GM21381 (cell line): Measurements from ENCODE around the gene KRTAP20-2.

ENCODE experiments used
- ATAC-seq: cut with Tn5 transposase; IDR thresholded peaks from one replicate; pipeline ENCODE4 v1.9.1; 2021; ENCODE audit warnings: mild to moderate bottlenecking, moderate library complexity; ENCODE audit not compliant: unreplicated experiment

Gene KRTAP20-2

DNA sequence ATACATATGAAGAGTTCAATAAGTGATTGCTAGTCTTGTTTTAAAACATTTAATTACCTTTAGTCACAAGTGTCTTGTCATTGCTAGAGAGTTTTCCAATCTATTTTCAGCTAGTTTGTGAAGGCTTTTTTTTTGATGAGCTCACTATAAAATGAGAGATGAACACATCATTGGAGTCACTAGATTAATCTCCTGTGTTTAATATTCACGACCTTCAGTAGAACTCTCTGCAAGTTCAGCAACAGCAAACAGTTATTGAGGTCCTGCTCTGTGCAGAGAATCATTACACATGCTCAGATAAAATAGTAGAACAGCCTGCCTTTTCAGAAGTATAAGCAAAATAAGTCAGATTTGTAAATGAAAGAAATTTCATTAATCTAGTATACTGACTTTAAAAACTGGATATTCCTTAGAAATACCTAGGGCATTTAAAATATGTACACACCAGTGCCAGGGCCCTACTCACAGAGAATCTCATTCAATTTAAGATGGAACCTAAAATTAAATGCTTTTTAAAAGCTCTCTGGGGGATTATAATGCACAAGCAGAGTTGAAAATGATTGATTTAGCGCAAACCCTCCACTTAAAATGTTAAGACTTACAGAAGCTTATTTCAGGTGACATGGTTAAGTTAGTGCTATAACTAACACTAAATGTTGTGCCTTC, 38.1 kb downstream of the KRTAP20-2 start:
- ATAC-seq, result no peak

DNA sequence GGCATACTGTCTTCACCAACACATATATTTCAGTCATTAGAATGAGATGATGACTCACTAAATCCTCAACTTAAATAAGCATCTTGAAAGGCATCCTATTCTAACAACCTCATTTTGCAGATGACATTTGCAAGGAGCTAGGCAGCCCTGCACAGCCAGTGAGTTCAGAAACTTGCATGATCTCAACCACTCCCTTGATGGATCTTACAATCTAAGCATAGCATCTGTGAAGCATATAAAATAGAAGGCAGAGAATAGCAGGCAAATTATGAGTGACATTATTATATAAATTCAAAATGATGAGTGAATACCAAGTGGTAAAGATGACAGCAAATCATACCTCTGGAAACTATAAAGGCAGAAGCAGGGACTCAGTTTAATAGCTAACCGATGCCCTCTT, 39.3 kb downstream of the KRTAP20-2 start:
- ATAC-seq, result no peak

DNA sequence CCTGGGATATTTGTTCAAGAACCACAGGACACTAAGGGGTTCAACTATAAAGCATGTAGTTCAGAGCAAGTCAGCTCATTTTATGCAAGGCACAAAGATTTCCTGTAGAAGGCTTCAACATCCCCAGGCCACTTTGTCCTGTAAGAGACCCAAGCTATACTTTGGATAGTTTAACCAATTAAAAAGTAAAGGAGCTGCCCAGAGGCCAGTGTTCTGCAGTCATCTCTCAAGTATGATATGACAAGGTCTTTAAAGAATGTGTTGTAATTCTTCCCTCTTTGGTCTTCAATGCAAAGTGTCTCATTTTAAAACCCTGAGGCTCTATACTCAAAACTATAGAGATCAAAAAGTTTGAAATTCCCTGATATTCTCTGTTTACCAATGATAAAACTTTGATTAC, 41.7 kb downstream of the KRTAP20-2 start:
- no peak for ATAC-seq

GRCh38 chr21:30680586-30680985, 45.6 kb downstream of the KRTAP20-2 start:
- ATAC-seq, result no peak

DNA sequence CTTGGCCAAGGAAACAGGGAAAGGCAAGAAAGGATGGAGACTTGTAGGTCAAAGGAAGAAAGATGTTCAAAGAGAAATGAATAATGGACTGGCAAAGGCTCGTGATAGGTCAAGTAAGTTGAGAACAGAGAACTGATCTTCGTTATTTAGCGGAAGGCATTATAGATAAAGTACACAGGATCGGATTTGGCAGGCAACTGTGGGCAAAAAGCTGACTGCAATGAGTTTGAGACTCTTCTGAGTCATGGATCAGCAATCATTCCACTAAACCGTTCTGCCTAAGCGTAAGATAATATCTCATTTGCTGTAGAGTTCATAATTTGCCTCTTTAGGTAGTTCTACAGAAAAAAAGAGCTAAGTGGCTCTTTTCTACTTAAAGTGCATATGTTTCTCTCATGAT, 49.5 kb downstream of the KRTAP20-2 start:
- no peak for ATAC-seq
